Neuronal stem cell (in vitro differentiated cells): ENCODE data around the gene MEIKIN.

Source experiments
- DNase-seq: peaks from one replicate; pipeline ENCODE4 v3.0.0-alpha.2; 2013; ENCODE audit warnings: low spot score
- H2AFZ ChIP-seq: one replicate; pipeline ENCODE4 v1.6.1; 2013; ENCODE audit warnings: mild to moderate bottlenecking, low read length, inconsistent platforms
- H2AK5ac ChIP-seq: 2 replicates; pipeline ENCODE4 v1.6.1; 2013; ENCODE audit warnings: low read depth, mild to moderate bottlenecking, inconsistent platforms, low read length, moderate library complexity, mixed read lengths
- H2BK120ac ChIP-seq: 2 replicates; pipeline ENCODE4 v1.6.1; 2013; ENCODE audit warnings: low read depth, mild to moderate bottlenecking, inconsistent platforms, low read length, moderate library complexity, mixed read lengths
- H2BK12ac ChIP-seq: one replicate; pipeline ENCODE4 v1.6.1; 2013; ENCODE audit warnings: low read length, inconsistent platforms
- H2BK15ac ChIP-seq: 2 replicates; pipeline ENCODE4 v1.6.1; 2013; ENCODE audit warnings: mild to moderate bottlenecking, low read length, inconsistent platforms, mixed read lengths
- H2BK5ac ChIP-seq: one replicate; pipeline ENCODE4 v1.6.1; 2013; ENCODE audit warnings: inconsistent platforms, mild to moderate bottlenecking, low read length, moderate library complexity
- H3K14ac ChIP-seq: one replicate; pipeline ENCODE4 v1.6.1; 2013; ENCODE audit warnings: low read length, inconsistent platforms
- H3K18ac ChIP-seq: 2 replicates; pipeline ENCODE4 v1.6.1; 2013; ENCODE audit warnings: low read length, inconsistent platforms
- H3K23ac ChIP-seq: 2 replicates; pipeline ENCODE4 v1.6.1; 2013; ENCODE audit warnings: low read depth, mild to moderate bottlenecking, mixed read lengths, low read length, inconsistent platforms; ENCODE audit not compliant: poor library complexity
- H3K27ac ChIP-seq: replicated peaks from 3 replicates; pipeline ENCODE4 v1.5.1; 2013; ENCODE audit warnings: low read length, inconsistent platforms
- H3K27me3 ChIP-seq, 3 experiments: 2 replicates each; pipeline ENCODE4 v1.6.1; 2013; ENCODE audit warnings: low read length in 3 of 3, mild to moderate bottlenecking in 2 of 3, inconsistent platforms in 1 of 3, low read depth in 1 of 3, mixed read lengths in 1 of 3, moderate library complexity in 1 of 3; ENCODE audit not compliant: control insufficient read depth in 3 of 3, insufficient read depth in 3 of 3
- H3K36me3 ChIP-seq, 2 donors: replicated peaks in 1 of 2; 2 replicates each; pipeline ENCODE4 v1.6.1; 2013; ENCODE audit warnings: low read length in 2 of 2; ENCODE audit not compliant: control insufficient read depth in 2 of 2, insufficient read depth in 2 of 2
- H3K4ac ChIP-seq: 2 replicates; pipeline ENCODE4 v1.6.1; 2013; ENCODE audit warnings: inconsistent platforms, mild to moderate bottlenecking, low read length, moderate library complexity
- H3K4me1 ChIP-seq, 2 donors: 1 replicate in 1 of 2; 2 replicates in 1 of 2; pipeline ENCODE4 v1.6.1; 2013; ENCODE audit warnings: low read length in 2 of 2, low read depth in 1 of 2; ENCODE audit not compliant: control insufficient read depth in 2 of 2, insufficient read depth in 1 of 2
- H3K4me2 ChIP-seq: one replicate; pipeline ENCODE4 v1.6.1; 2013; ENCODE audit warnings: mild to moderate bottlenecking, low read length, inconsistent platforms; ENCODE audit not compliant: insufficient read depth, poor library complexity, severe bottlenecking
- H3K4me3 ChIP-seq, 2 donors: 2 replicates each; pipeline ENCODE4 v1.5.1; 2013; ENCODE audit warnings: low read length in 2 of 2, mild to moderate bottlenecking in 2 of 2, inconsistent platforms in 1 of 2, moderate library complexity in 1 of 2
- H3K79me1 ChIP-seq: one replicate; pipeline ENCODE4 v1.6.1; 2013; ENCODE audit warnings: low read depth, mild to moderate bottlenecking, inconsistent platforms, low read length, moderate library complexity
- H3K9ac ChIP-seq: one replicate; pipeline ENCODE4 v1.6.1; 2013; ENCODE audit warnings: mild to moderate bottlenecking, low read depth, low read length, inconsistent platforms; ENCODE audit not compliant: poor library complexity
- H3K9me3 ChIP-seq, 2 donors: replicated peaks in 1 of 2; 2 replicates each; pipeline versions ENCODE3 to v1.6.1; 2013; ENCODE audit warnings: low read length in 2 of 2, mild to moderate bottlenecking in 2 of 2, inconsistent platforms in 1 of 2, low read depth in 1 of 2, mixed read lengths in 1 of 2, moderate library complexity in 1 of 2; ENCODE audit not compliant: control insufficient read depth in 2 of 2, insufficient read depth in 1 of 2
- H4K8ac ChIP-seq: one replicate; pipeline ENCODE4 v1.6.1; 2013; ENCODE audit warnings: low read depth, mild to moderate bottlenecking, inconsistent platforms, low read length, moderate library complexity
- H4K91ac ChIP-seq: one replicate; pipeline ENCODE4 v1.6.1; 2013; ENCODE audit warnings: low read length, low read depth, mild to moderate bottlenecking, inconsistent platforms; ENCODE audit not compliant: poor library complexity
- WGBS, 2 donors: extraction: QIAGEN DNeasy Blood & Tissue Kit; methylation state at CpG; one replicate each; pipeline ENCODE4 v1.1.7; 2013; ENCODE audit warnings: missing lambda C conversion rate in 2 of 2, mixed read lengths in 1 of 2; ENCODE audit not compliant: insufficient read length in 2 of 2, insufficient replicate concordance in 1 of 2; ENCODE audit errors: extremely low coverage in 2 of 2; 5-methylcytosine and 5-hydroxymethylcytosine counted together

MEIKIN gene

DNA sequence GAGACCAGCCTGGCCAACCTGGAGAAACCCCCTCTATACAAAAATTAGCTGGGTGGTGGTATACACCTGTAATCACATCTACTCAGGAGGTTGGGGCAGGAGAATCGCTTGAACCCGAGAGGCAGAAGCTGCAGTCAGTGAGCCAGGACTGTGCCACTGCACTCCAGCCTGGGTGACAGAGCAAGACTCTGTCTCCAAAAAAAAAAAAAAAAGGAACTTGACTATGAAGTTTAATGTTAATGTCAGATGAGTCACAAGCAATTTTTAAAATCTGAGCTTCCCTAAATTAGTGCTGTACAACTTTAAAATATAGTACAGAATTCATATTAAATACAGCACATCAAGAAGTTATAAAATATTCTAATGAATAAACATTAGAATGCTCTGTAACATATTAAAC is 1.5 kb downstream of the MEIKIN start:
- DNase-seq: no peak

DNA sequence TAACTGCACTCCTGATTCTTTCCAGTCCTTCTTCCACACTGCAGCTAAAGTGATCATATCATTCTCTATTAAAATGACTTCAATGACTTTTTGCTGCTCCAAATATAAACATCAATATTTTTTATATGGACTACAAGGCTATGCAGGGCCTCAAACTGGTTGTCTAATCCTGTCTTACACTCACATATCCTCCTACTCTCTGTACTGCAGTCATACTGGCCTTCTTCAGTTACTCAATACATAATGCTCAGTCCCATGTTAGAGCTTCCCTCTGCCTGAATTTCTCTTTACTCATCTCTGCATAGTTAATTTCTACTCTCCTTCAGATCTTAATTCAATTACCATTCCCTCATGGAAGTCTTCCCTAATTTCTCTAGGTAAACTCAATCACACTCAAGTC is 3.4 kb downstream of the MEIKIN start:
- no peak overlapping the region for H2AFZ ChIP-seq
- no peaks in the 10 kb centered on the region for H3K79me1 ChIP-seq
- H3K14ac ChIP-seq: no peak overlapping the region
- H3K23ac ChIP-seq: no peak overlapping the region
- no peak overlapping the region for H4K8ac ChIP-seq
- no peak overlapping the region for H3K4me2 ChIP-seq
- no peak overlapping the region for H2BK120ac ChIP-seq
- no peak overlapping the region for H4K91ac ChIP-seq
- no peak for DNase-seq
- no peaks in the 10 kb centered on the region for H3K27me3 ChIP-seq
- H2BK15ac ChIP-seq: no peak overlapping the region
- no peaks in the 10 kb centered on the region for H3K36me3 ChIP-seq
- H3K18ac ChIP-seq: no peak overlapping the region
- H3K27ac ChIP-seq: no peak overlapping the region
- no peak overlapping the region for H2BK5ac ChIP-seq
- H3K4ac ChIP-seq: no peak overlapping the region
- H2AK5ac ChIP-seq: no peak overlapping the region
- H3K4me1 ChIP-seq: no peaks in the 10 kb centered on the region
- no peak overlapping the region for H3K4me3 ChIP-seq
- no peaks in the 10 kb centered on the region for H3K9me3 ChIP-seq
- H2BK12ac ChIP-seq: no peak overlapping the region
- no peak overlapping the region for H3K9ac ChIP-seq

More for the DNA sequence above, 1.5 kb downstream of the MEIKIN start:
- Histone ChIP-seq H2BK120ac (no peak overlapping the region), H3K27ac (no peak overlapping the region), H3K9ac (no peak overlapping the region), H3K36me3 (no peaks in the 10 kb centered on the region), H3K79me1 (no peaks in the 10 kb centered on the region), H3K4me3 (no peak overlapping the region), H4K91ac (no peak overlapping the region), H2BK15ac (no peak overlapping the region), H3K27me3 (no peaks in the 10 kb centered on the region), H3K4ac (no peak overlapping the region), H3K14ac (no peak overlapping the region), H3K18ac (no peak overlapping the region), H3K9me3 (no peaks in the 10 kb centered on the region), H4K8ac (no peak overlapping the region), H3K4me1 (no peaks in the 10 kb centered on the region), H2AFZ (no peak overlapping the region), H2BK12ac (no peak overlapping the region), H3K23ac (no peak overlapping the region), H2BK5ac (no peak overlapping the region), H2AK5ac (no peak overlapping the region), H3K4me2 (no peak overlapping the region)
- WGBS, 2 donors: no CpG with 5 or more reads among the region's 2 CpGs

GRCh38 chr5:131939690-131940345 is 5.6 kb downstream of the MEIKIN start:
- H2BK120ac ChIP-seq: no peak overlapping the region
- H3K9me3 ChIP-seq: no peaks in the 10 kb centered on the region
- H2BK5ac ChIP-seq: no peak overlapping the region
- DNase-seq: no peak
- H3K36me3 ChIP-seq: no peaks in the 10 kb centered on the region
- H3K27ac ChIP-seq: no peak overlapping the region
- no peak overlapping the region for H3K14ac ChIP-seq
- no peak overlapping the region for H3K4me3 ChIP-seq
- H4K91ac ChIP-seq: no peak overlapping the region
- no peak overlapping the region for H3K4ac ChIP-seq
- no peak overlapping the region for H3K18ac ChIP-seq
- no peak overlapping the region for H3K9ac ChIP-seq
- no peak overlapping the region for H2BK12ac ChIP-seq
- H3K79me1 ChIP-seq: no peaks in the 10 kb centered on the region
- no peaks in the 10 kb centered on the region for H3K4me1 ChIP-seq
- H2BK15ac ChIP-seq: no peak overlapping the region
- H2AFZ ChIP-seq: no peak overlapping the region
- no peak overlapping the region for H2AK5ac ChIP-seq
- H3K27me3 ChIP-seq: no peaks in the 10 kb centered on the region
- WGBS, 2 donors: no CpG with 5 or more reads among the region's 3 CpGs
- H3K23ac ChIP-seq: no peak overlapping the region
- no peak overlapping the region for H3K4me2 ChIP-seq
- no peak overlapping the region for H4K8ac ChIP-seq

- H2AK5ac ChIP-seq: no peak overlapping the region
- H2BK12ac ChIP-seq: no peak overlapping the region
- H3K9me3 ChIP-seq: no peaks in the 10 kb centered on the region
- no peak overlapping the region for H2BK15ac ChIP-seq
- no peak overlapping the region for H3K9ac ChIP-seq
- H3K4ac ChIP-seq: no peak overlapping the region
- no peak overlapping the region for H2AFZ ChIP-seq
- no peak overlapping the region for H4K91ac ChIP-seq
- H3K18ac ChIP-seq: no peak overlapping the region
- H2BK5ac ChIP-seq: no peak overlapping the region
- no peaks in the 10 kb centered on the region for H3K79me1 ChIP-seq
- H3K4me2 ChIP-seq: no peak overlapping the region
- H3K27me3 ChIP-seq: no peaks in the 10 kb centered on the region
- no peak overlapping the region for H2BK120ac ChIP-seq
- no peaks in the 10 kb centered on the region for H3K4me1 ChIP-seq
- no peak for DNase-seq
- H3K27ac ChIP-seq: no peak overlapping the region
- no peak overlapping the region for H3K4me3 ChIP-seq
- H3K36me3 ChIP-seq: no peaks in the 10 kb centered on the region
- no peak overlapping the region for H3K23ac ChIP-seq
- WGBS, 2 donors: no CpG with 5 or more reads among the region's 2 CpGs
- H4K8ac ChIP-seq: no peak overlapping the region
- no peak overlapping the region for H3K14ac ChIP-seq
Measured at GRCh38 chr5:131932235-131932634, 13.2 kb downstream of the MEIKIN start.
